ENCODE measurements around the gene TMEM87A.

Gene TMEM87A

DNA sequence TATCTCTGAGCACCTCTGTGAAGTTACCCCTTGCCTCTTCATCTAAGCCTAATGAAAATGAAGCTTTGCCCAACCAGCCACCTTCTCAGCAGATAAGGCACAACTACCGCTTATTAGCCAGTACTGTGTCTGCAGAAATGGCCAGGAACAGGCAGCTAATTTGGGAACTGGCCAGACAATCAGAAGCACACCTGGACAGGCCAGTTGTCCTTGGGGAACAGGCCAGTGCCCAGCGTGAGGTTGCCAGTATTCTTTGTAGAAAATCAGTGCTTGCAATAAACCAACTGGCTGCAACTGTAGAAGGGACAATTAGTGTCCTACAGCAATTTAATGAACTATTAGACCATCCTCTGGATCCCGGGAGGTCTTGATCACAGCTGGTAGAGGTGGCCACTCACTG lies 10.4 kb upstream of the TMEM87A start:
- H3K4me3 ChIP-seq (replicated peaks; ENCODE audit: low read depth, low read length): no peak overlapping the region
- TF ChIP-seq, protein P1, sequence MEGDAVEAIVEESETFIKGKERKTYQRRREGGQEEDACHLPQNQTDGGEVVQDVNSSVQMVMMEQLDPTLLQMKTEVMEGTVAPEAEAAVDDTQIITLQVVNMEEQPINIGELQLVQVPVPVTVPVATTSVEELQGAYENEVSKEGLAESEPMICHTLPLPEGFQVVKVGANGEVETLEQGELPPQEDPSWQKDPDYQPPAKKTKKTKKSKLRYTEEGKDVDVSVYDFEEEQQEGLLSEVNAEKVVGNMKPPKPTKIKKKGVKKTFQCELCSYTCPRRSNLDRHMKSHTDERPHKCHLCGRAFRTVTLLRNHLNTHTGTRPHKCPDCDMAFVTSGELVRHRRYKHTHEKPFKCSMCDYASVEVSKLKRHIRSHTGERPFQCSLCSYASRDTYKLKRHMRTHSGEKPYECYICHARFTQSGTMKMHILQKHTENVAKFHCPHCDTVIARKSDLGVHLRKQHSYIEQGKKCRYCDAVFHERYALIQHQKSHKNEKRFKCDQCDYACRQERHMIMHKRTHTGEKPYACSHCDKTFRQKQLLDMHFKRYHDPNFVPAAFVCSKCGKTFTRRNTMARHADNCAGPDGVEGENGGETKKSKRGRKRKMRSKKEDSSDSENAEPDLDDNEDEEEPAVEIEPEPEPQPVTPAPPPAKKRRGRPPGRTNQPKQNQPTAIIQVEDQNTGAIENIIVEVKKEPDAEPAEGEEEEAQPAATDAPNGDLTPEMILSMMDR (IDR thresholded peaks at IDR 0.05; ENCODE audit: low read depth, low read length, missing control alignments): no peak
- no peak for DNase-seq (ENCODE audit: extremely low read depth, low read depth)

DNA sequence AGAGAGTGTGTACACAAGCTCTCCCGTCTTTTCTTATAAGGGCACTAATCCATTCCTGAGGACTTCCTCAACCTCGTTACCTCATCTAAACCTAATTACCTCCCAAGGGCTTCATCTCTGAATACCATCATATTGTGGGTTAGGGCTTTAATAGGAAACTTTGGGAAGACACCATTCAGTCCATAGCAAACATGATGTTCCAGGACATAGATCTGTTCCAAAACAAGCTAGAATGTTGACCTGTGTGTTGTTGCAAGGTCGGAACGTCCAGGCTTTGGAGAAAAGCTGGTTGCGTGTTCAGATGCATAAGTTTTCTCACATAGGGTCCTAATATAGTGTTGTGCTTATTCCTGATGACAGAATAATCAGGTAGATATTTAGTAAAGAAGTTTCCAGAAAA lies 9.7 kb upstream of the TMEM87A start:
- TF ChIP-seq, protein P1 (IDR thresholded peaks at IDR 0.05; ENCODE audit: low read depth, low read length, missing control alignments): no peak
- DNase-seq (ENCODE audit: extremely low read depth, low read depth): no peak
- no peak overlapping the region for H3K4me3 ChIP-seq (replicated peaks; ENCODE audit: low read depth, low read length)

DNA sequence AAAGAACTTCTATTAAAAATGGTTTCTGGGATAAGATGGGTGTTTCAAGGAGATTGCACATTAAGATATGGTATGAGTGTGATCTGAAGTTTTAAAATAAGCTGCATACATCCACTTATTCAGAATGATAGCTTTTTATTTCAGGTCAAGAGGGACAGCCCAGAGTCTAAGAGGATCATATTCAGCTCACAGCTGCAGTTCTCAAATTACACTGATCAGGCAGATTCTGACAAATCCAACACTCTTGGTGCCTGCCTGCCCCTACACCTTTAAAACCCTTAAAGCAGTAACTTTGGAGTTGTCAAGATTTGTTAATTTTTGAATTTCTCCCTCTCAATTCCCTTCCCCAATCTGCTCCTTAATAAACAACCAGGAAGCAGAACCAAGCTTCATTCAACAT lies 9.1 kb upstream of the TMEM87A start:
- H3K4me3 ChIP-seq (replicated peaks; ENCODE audit: low read depth, low read length): no peak overlapping the region
- TF ChIP-seq, protein P1 (IDR thresholded peaks at IDR 0.05; ENCODE audit: low read depth, low read length, missing control alignments): no peak
- no peak for DNase-seq (ENCODE audit: extremely low read depth, low read depth)

DNA sequence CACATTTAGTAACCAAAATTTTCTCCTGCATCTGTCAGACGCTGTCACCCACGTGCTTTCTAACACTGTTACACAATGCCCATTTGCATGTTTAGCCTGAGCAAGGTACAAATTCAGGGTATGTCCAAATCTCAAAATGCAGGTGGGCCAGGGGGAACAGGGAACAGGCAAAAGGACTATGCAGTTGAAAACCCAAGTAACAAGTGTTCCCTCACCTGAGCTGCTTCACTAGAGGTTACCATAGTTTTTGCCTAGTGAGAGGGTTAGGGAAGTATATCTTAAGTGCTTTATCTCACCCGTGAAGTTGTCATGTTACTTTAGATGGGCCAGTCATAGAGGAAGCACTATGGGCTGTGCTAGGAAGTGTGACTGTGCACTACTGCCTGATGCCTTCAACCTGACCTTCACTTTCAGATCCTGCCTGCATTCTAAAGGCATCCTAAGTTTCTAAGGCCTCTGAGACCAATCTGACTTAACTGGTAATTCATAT lies 6.0 kb upstream of the TMEM87A start:
- no peak overlapping the region for H3K4me3 ChIP-seq (replicated peaks; ENCODE audit: low read depth, low read length)
- TF ChIP-seq, protein P1 (IDR thresholded peaks at IDR 0.05; ENCODE audit: low read depth, low read length, missing control alignments): no peak
- DNase-seq (ENCODE audit: extremely low read depth, low read depth): no peak

DNA sequence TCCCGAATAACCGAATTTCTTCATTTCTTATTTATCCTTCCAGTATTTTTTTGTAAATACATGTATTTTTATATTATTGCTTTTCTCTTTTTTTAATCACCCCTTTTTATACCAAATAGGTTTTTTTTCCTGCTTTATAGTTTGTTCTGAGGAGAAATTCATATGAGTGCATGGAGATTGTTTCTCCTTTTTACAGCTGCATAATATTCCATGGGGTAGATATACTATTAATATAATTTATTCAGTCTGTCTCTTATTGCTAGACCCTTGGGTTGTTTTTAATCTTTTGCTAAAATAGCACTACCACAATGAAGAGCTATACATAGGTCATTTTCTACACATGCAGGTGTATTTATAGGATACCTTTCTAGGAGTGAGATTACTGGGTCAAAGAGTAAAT lies 3.5 kb upstream of the TMEM87A start:
- no peak for DNase-seq (ENCODE audit: extremely low read depth, low read depth)
- H3K4me3 ChIP-seq (replicated peaks; ENCODE audit: low read depth, low read length): no peak overlapping the region
- TF ChIP-seq, protein P1 (IDR thresholded peaks at IDR 0.05; ENCODE audit: low read depth, low read length, missing control alignments): no peak

DNA sequence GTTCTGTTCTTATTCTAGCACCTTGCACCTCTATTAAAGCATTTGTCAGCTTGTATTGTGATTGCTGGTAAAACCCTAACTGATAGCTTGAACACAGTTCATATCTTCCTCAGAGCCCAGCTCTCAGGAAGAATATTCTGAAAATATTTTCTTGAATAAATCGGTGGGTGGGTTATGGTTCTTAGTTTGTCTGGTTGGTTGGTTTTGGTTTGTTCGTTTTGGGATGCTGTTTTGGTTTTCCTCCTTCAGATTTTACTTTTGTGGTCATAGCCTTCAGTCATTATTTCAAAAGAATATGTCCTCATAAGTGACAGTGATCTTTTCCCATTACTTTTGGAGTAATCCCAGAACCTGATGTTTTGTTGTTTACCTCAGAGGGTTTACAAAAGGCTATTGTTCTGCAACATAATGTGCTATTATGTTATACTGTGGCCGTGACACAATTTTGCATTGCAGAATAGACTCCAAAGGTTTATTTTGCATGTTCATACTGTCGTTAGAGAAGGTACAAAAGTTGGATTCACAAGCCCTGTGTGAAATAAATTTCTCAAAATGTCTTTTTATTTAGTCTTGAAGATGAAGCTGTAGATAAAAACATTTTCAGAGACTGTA lies 2.7 kb upstream of the TMEM87A start:
- DNase-seq (ENCODE audit: extremely low read depth, low read depth): no peak
- H3K4me3 ChIP-seq (replicated peaks; ENCODE audit: low read depth, low read length): peak overlapping the region; percentile 78
- TF ChIP-seq, protein P1 (IDR thresholded peaks at IDR 0.05; ENCODE audit: low read depth, low read length, missing control alignments): no peak

DNA sequence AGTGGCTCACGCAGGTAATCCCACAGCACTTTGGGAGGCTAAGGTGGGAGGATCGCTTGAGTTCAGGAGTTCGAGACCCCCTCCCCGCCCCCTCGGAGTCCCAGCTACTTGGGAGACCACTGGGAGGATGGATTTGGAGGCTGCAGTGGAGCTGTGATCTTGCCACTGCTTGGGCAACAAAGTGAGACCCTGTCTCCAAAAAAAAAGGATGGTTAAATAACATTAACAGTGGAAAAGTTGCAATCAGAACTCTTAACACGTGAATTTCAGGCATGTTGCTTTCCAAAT lies 1.4 kb upstream of the TMEM87A start:
- no peak for DNase-seq (ENCODE audit: extremely low read depth, low read depth)
- TF ChIP-seq, protein P1 (IDR thresholded peaks at IDR 0.05; ENCODE audit: low read depth, low read length, missing control alignments): no peak
- peak overlapping the region; percentile 78 for H3K4me3 ChIP-seq (replicated peaks; ENCODE audit: low read depth, low read length)

Measured in HFF-Myc (cell line).